PFSK-1 (cell line): ENCODE results near the gene GM2A.

Experiments used
- FOXP2 ChIP-seq: optimal IDR thresholded peaks from 2 replicates; pipeline ENCODE3; 2011; ENCODE audit warnings: borderline replicate concordance, control low read depth, inconsistent platforms; ENCODE audit not compliant: insufficient read depth; ENCODE audit errors: extremely low read length, extremely low read depth
- POLR2AphosphoS5 ChIP-seq: IDR thresholded peaks from 2 replicates; pipeline ENCODE4 v1.6.1; 2012; ENCODE audit warnings: low read depth, mild to moderate bottlenecking, control low read depth, low read length, moderate library complexity
- SIN3A ChIP-seq: IDR thresholded peaks from 2 replicates; pipeline ENCODE4 v1.6.1; 2012; ENCODE audit warnings: mild to moderate bottlenecking, low read length, moderate library complexity, borderline replicate concordance; ENCODE audit not compliant: insufficient read depth
- TAF1 ChIP-seq: IDR thresholded peaks from 2 replicates; pipeline ENCODE4 v1.6.1; 2012; ENCODE audit warnings: low read length, control low read depth, borderline replicate concordance; ENCODE audit not compliant: insufficient read depth
- TF ChIP-seq, protein P1 (sequence below), 2 experiments: IDR thresholded peaks; 2 replicates each; pipeline versions ENCODE4 v1.6.1 to v1.8.0; 2011 to 2012; ENCODE audit warnings: low read depth in 2 of 2, low read length in 2 of 2, control low read depth in 1 of 2, inconsistent platforms in 1 of 2, mild to moderate bottlenecking in 1 of 2, moderate library complexity in 1 of 2; ENCODE audit not compliant: insufficient read depth in 1 of 2

GM2A gene

DNA sequence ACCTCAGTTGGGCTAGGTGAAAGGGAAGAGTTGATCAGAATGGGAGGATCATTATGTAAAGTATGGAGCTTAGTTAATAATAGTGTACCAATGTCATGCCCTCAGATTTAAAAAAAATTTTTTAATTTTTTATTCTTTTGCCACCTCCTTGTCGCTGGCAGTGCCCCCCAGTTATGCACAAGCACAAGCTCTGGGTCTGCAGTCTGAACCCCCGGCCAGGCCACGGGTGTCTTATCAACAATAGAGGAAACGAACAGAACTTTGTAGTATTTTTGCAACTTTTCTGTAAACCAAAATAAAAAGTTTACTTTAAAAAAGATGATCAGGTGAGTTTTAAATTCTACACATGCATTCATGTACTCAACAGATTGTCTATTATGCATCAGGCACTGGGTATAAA lies 1.4 kb upstream of the GM2A start:
- TF ChIP-seq TAF1 (no peak), POLR2AphosphoS5 (no peak), FOXP2 (no peak), SIN3A (no peak)
- TF ChIP-seq, protein P1, sequence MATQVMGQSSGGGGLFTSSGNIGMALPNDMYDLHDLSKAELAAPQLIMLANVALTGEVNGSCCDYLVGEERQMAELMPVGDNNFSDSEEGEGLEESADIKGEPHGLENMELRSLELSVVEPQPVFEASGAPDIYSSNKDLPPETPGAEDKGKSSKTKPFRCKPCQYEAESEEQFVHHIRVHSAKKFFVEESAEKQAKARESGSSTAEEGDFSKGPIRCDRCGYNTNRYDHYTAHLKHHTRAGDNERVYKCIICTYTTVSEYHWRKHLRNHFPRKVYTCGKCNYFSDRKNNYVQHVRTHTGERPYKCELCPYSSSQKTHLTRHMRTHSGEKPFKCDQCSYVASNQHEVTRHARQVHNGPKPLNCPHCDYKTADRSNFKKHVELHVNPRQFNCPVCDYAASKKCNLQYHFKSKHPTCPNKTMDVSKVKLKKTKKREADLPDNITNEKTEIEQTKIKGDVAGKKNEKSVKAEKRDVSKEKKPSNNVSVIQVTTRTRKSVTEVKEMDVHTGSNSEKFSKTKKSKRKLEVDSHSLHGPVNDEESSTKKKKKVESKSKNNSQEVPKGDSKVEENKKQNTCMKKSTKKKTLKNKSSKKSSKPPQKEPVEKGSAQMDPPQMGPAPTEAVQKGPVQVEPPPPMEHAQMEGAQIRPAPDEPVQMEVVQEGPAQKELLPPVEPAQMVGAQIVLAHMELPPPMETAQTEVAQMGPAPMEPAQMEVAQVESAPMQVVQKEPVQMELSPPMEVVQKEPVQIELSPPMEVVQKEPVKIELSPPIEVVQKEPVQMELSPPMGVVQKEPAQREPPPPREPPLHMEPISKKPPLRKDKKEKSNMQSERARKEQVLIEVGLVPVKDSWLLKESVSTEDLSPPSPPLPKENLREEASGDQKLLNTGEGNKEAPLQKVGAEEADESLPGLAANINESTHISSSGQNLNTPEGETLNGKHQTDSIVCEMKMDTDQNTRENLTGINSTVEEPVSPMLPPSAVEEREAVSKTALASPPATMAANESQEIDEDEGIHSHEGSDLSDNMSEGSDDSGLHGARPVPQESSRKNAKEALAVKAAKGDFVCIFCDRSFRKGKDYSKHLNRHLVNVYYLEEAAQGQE (IDR thresholded peaks at IDR 0.05; ENCODE audit: insufficient read depth in 1 of 2, low read depth in 2 of 2, low read length in 2 of 2), result no peak

DNA sequence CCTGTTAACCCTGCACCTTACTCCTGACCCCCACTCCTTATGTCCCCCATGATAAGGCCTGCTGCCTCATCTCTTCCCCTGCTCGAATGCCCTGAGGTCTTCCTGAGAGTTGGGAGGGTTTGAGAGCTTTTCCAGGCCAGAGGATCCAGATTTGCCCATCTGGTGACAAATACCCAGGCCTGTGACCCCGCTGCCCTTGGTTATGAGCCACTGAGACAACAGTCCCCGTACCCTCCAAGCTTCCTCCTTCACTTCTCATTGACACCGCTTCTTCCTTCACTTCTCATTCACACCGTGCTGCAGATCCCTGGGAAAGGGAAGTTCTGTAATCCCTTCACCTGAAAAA lies 593 bp downstream of the GM2A start:
- TF ChIP-seq, protein P1 (IDR thresholded peaks at IDR 0.05; ENCODE audit: insufficient read depth in 1 of 2, low read depth in 2 of 2, low read length in 2 of 2), result no peak
- no peak for TF ChIP-seq TAF1
- TF ChIP-seq SIN3A, result no peak
- TF ChIP-seq POLR2AphosphoS5, result no peak
- no peak for TF ChIP-seq FOXP2

DNA sequence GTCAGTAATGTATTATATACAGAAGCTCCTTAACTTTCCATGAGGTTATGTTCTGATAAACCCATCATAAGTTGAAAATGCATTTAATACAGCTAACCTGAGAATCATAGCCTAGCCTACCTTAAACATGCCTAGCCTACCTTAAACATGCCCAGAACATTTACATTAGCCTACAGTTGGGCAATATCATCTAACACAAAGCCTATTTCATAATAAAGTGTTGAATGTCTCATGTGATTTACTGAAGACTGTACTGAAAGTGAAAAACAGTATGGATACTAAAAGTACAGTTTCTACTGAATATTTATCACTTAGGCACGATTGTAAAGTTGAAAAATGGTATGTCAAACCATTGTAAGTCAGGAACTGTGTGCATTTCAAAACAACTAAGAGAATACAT lies 1.6 kb downstream of the GM2A start:
- TF ChIP-seq SIN3A (no peak), TAF1 (no peak), FOXP2 (no peak), POLR2AphosphoS5 (no peak)
- TF ChIP-seq, protein P1 (IDR thresholded peaks at IDR 0.05; ENCODE audit: insufficient read depth in 1 of 2, low read depth in 2 of 2, low read length in 2 of 2), result no peak

DNA sequence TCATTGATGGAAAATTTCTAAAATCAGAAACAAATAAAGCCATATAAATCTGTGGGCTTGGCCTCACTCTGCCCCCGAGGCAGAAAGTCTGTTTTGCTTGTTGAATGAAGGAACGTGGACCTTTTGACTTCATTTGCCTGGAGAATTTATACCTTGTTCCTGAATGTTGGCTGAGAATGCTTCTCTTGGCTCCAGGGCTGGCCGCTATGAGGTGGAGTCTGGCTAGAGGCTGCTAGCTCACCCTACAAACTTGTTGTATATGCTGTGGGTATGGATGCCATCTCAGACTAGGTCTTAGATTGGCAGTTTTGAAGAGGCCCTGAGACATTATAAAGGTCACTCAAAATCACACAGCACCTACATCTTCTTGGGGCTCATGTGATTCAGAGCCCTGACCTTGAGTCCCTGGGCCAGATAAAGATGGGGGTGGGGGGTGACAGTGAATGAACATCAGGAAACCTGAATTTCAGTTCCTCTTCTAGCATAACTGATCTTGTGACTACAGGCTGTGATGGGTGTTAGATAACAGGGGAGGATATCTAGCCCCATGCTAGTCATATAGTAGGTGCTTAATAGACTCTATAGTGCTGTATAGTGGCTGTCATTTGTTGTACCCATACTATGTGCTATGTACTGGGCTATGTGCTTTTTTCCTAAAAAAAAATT lies 2.8 kb downstream of the GM2A start:
- TF ChIP-seq TAF1, result no peak
- TF ChIP-seq SIN3A, result no peak
- TF ChIP-seq, protein P1 (IDR thresholded peaks at IDR 0.05; ENCODE audit: insufficient read depth in 1 of 2, low read depth in 2 of 2, low read length in 2 of 2), result no peak
- TF ChIP-seq FOXP2, result no peak
- TF ChIP-seq POLR2AphosphoS5, result no peak

DNA sequence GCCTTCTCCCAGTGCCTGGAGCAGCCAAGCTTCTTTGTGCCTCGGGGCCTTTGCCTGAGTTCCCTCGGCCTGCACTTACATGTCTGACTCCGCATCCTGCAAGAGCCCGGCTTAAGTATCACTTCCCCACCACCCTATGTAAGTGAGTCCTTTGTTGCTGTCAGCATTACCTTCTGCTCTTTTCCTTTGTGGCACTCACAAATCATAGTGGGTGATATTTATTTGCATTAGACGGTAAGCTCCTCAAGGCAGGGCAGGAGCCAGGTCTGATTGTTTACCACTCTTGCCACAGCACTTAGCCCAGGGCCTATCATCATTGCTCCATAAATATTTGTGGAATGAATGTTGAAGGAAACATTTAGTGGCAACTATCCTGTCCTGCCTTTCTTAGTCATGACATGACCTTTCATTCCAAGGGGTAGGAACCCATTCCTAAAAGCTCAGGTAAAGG lies 4.8 kb downstream of the GM2A start:
- no peak for TF ChIP-seq FOXP2
- TF ChIP-seq, protein P1 (IDR thresholded peaks at IDR 0.05; ENCODE audit: insufficient read depth in 1 of 2, low read depth in 2 of 2, low read length in 2 of 2), result no peak
- no peak for TF ChIP-seq POLR2AphosphoS5
- TF ChIP-seq TAF1, result no peak
- TF ChIP-seq SIN3A, result no peak
